ENCODE data around the gene NDUFAF5.

NDUFAF5 gene

GRCh38 chr20:13778827-13779226 lies 6.0 kb upstream of the NDUFAF5 start:
- no peak for TF ChIP-seq CTCF (conservative IDR thresholded peaks at IDR 0.05; ENCODE audit: low read depth, low read length)
- no peak for DNase-seq (ENCODE audit: low read depth)
- no peak overlapping the region for H3K4me3 ChIP-seq (ENCODE audit: low read length)

GRCh38 chr20:13783528-13783927 lies 1.3 kb upstream of the NDUFAF5 start:
- no peak for TF ChIP-seq CTCF (conservative IDR thresholded peaks at IDR 0.05; ENCODE audit: low read depth, low read length)
- no peak for DNase-seq (ENCODE audit: low read depth)
- peak overlapping the region; percentile 97 for H3K4me3 ChIP-seq (ENCODE audit: low read length)

- H3K4me3 ChIP-seq (ENCODE audit: low read length) = peak overlapping the region; percentile 97
- no peak for DNase-seq (ENCODE audit: low read depth)
- TF ChIP-seq CTCF (conservative IDR thresholded peaks at IDR 0.05; ENCODE audit: low read depth, low read length) = no peak
Measured at GRCh38 chr20:13784271-13784892, 446 bp upstream of the NDUFAF5 start.

- peak overlapping the region; percentile 97 for H3K4me3 ChIP-seq (ENCODE audit: low read length)
- no peak for DNase-seq (ENCODE audit: low read depth)
- TF ChIP-seq CTCF (conservative IDR thresholded peaks at IDR 0.05; ENCODE audit: low read depth, low read length) = no peak
Measured at GRCh38 chr20:13786143-13786828, 1.5 kb downstream of the NDUFAF5 start.

- DNase-seq (ENCODE audit: low read depth) = no peak
- H3K4me3 ChIP-seq (ENCODE audit: low read length) = no peak overlapping the region
- TF ChIP-seq CTCF (conservative IDR thresholded peaks at IDR 0.05; ENCODE audit: low read depth, low read length) = peak; percentile 70
Measured at GRCh38 chr20:13788167-13788834, 3.5 kb downstream of the NDUFAF5 start.

GRCh38 chr20:13790708-13791107 lies 5.9 kb downstream of the NDUFAF5 start:
- no peak for TF ChIP-seq CTCF (conservative IDR thresholded peaks at IDR 0.05; ENCODE audit: low read depth, low read length)
- no peak overlapping the region for H3K4me3 ChIP-seq (ENCODE audit: low read length)
- no peak for DNase-seq (ENCODE audit: low read depth)
